Activated CD8-positive, alpha-beta T cell treated with anti-CD3 and anti-CD28 coated beads for 36 hours (primary cell): Measurements from ENCODE around the gene GABBR2. TPM values are rescaled to one million over a fixed set of nuclear protein-coding genes. Genes with fewer than 3 reads are reported as not detected.

Source experiments
- ATAC-seq: fragments of 200-7000 bp; cut with Tn5 transposase; one replicate; pipeline ENCODE4 v1.10.0; 2021; ENCODE audit warnings: mild to moderate bottlenecking, moderate library complexity
- CTCF ChIA-PET: fragments of 350-600 bp; sonication (Branson Sonifier 250); formaldehyde crosslinking; loops from one replicate; lab custom pipeline; 2021; ENCODE audit warnings: antibody characterized with exemption; lab: Charles Lee
- POLR2A ChIA-PET: fragments of 350-600 bp; sonication (Branson Sonifier 250); formaldehyde crosslinking; loops from one replicate; lab custom pipeline; 2021; ENCODE audit warnings: antibody characterized with exemption; lab: Charles Lee
- DNase-seq: peaks from one replicate; pipeline ENCODE4 v3.0.0-alpha.2; 2020
- H3K27ac Mint-ChIP-seq: one replicate; pipeline ENCODE4 v1.8.0; 2021; ENCODE audit warnings: mild to moderate bottlenecking, mixed read lengths
- H3K27me3 Mint-ChIP-seq: one replicate; pipeline ENCODE4 v1.8.0; 2021; ENCODE audit warnings: mixed read lengths
- H3K36me3 Mint-ChIP-seq: one replicate; pipeline ENCODE4 v1.8.0; 2021; ENCODE audit warnings: low read depth, mixed read lengths
- H3K4me1 Mint-ChIP-seq: one replicate; pipeline ENCODE4 v1.8.0; 2021; ENCODE audit warnings: low read depth, mixed read lengths
- H3K4me3 Mint-ChIP-seq: one replicate; pipeline ENCODE4 v1.8.0; 2021; ENCODE audit warnings: mild to moderate bottlenecking, moderate library complexity, mixed read lengths
- H3K9me3 Mint-ChIP-seq: one replicate; pipeline ENCODE4 v1.8.0; 2021; ENCODE audit warnings: mixed read lengths
- CTCF ChIP-seq: fragments of 200-600 bp; IDR thresholded peaks from one replicate; pipeline ENCODE4 v1.8.0; 2022; ENCODE audit warnings: antibody characterized with exemption, mild to moderate bottlenecking
- intact Hi-C: fragments of 100-400 bp; cut with micrococcal nuclease; formaldehyde crosslinking; loops from one replicate; pipeline ENCODE4 v1.10.0; 2022
- total RNA-seq, 2 experiments: library from RNA; stranded (reverse); gene quantifications; one replicate each; pipeline ENCODE4 v1.2.3, GENCODE V29; 2021

GABBR2 gene
- total RNA-seq, 2 experiments from 2014 or later: not detected

DNA sequence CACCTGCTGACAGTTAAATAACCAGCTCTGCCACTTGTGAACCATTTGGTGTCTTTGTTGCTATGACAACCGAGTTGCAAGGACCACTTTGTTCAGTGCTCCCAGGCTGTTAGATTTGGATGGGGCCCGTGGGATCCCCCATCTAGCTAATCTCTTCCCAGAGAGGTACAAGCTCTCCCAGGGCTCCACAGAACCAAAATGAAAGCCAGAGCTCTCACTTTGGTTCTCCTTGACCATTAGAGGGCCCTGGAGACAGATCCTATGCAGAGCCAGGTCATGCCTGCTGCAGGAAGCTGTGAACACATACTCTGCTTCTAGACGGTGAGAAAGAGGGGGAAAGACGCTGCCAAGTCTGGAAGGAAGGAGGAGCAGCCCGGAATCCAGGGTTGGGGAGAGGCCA is 224.6 kb downstream of the GABBR2 start:
- H3K4me3 Mint-ChIP-seq: no peak overlapping the region
- ATAC-seq: no peak

DNA sequence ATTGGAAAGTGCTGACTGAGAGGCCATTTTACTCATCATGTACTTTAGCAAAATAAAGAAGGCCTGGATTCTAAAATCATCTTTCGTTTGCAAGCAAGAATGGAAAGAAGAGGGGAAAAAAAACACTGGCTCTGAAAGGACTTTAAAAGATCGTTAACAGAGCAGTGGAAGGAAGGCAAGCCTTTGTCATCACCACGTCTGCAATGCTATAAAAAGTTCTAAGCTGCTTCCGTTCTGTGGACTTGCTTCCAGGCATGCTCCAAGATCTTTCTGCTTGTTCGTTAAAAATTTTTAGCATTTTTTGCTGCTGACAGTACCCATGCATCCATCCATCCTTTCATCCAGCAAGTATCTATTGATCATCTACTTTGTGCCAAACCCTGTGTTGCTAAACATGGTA is 226.5 kb downstream of the GABBR2 start:
- ChIA-PET CTCF (interaction anchor here (1.4 kb wide), 1 partner anchor 9 kb away, joined by 3 read pairs; no protein-coding TSS in a partner anchor), POLR2A (no interaction called here)
- intact Hi-C loops: no loop called here
- Mint-ChIP-seq H3K4me3 (no peak overlapping the region), H3K9me3 (no peaks in the 10 kb centered on the region), H3K27me3 (peaks cover 15% of the 10 kb centered on the region), H3K4me1 (no peaks in the 10 kb centered on the region), H3K27ac (no peak overlapping the region), H3K36me3 (no peaks in the 10 kb centered on the region)
- no peak for DNase-seq
- ATAC-seq: no peak
- TF ChIP-seq CTCF: no peak

More for the DNA sequence above, 224.6 kb downstream of the GABBR2 start:
- H3K4me1 Mint-ChIP-seq: no peaks in the 10 kb centered on the region
- POLR2A ChIA-PET: no interaction called here
- DNase-seq: no peak
- peaks cover 15% of the 10 kb centered on the region for H3K27me3 Mint-ChIP-seq
- H3K36me3 Mint-ChIP-seq: no peaks in the 10 kb centered on the region
- TF ChIP-seq CTCF: no peak
- no peaks in the 10 kb centered on the region for H3K9me3 Mint-ChIP-seq
- intact Hi-C loops: no loop called here
- CTCF ChIA-PET: no interaction called here
- no peak overlapping the region for H3K27ac Mint-ChIP-seq

DNA sequence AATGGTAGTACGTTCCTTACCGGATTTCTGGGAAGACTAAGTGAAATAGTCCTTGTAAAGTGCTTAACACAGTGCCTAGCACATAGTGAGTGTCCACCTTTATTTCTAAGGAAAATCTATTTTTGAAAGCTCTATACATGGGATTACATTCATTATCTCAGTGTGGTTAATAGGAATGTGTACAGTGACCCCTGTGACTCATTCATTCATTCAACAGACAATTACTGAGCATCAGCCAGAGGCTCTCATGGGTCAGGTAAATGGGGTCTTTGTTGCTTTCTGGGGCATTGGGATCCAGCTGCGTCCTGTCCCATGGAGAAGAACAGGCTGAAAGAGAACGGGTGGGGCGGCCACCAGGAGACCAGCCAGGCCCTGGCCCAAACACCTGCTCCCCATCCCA is 227.1 kb downstream of the GABBR2 start:
- POLR2A ChIA-PET: no interaction called here
- intact Hi-C loops: no loop called here
- ATAC-seq (no peak), DNase-seq (no peak)
- H3K36me3 Mint-ChIP-seq: no peaks in the 10 kb centered on the region
- H3K9me3 Mint-ChIP-seq: no peaks in the 10 kb centered on the region
- no peaks in the 10 kb centered on the region for H3K4me1 Mint-ChIP-seq
- no peak for TF ChIP-seq CTCF
- CTCF ChIA-PET: no interaction called here
- no peak overlapping the region for H3K4me3 Mint-ChIP-seq
- peaks cover 15% of the 10 kb centered on the region for H3K27me3 Mint-ChIP-seq
- no peak overlapping the region for H3K27ac Mint-ChIP-seq

- Mint-ChIP-seq H3K9me3 (no peaks in the 10 kb centered on the region), H3K4me3 (no peak overlapping the region), H3K27me3 (peaks cover 16% of the 10 kb centered on the region), H3K27ac (no peak overlapping the region), H3K4me1 (no peaks in the 10 kb centered on the region), H3K36me3 (no peaks in the 10 kb centered on the region)
- intact Hi-C loops: loop anchor here (5.0 kb wide), 1 partner anchor 53 kb away; no protein-coding TSS in a partner anchor
- ATAC-seq (no peak), DNase-seq (no peak)
- no peak for TF ChIP-seq CTCF
- POLR2A ChIA-PET: interaction anchor here (1.0 kb wide), 1 partner anchor 37 kb away, joined by 3 read pairs; no protein-coding TSS in a partner anchor
- CTCF ChIA-PET: interaction anchor here (1.0 kb wide), 1 partner anchor 57 kb away, joined by 3 read pairs; no protein-coding TSS in a partner anchor
These were observed 228.5 kb downstream of the GABBR2 start for GRCh38 chr9:98479967-98480847.

DNA sequence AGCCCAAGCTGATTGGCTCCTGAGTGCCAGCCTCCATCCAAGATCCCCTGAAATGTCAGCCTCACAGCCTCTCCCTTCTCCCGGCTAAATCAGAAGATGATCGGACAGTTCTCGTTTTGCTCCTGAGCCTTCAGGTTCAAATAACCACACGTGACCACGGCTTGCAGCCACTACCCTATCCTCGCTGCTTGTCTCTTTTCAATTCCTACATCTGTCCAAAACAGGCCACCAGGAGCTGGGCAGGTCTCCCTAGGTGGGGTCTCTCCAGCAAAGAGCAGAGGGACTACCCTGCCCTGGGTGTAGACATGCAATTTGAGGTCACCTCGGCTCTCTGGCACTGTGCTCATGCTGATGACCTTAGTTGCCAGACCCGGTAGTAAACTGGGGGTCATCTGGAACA is 229.3 kb downstream of the GABBR2 start:
- ATAC-seq: no peak
- DNase-seq: no peak
- Mint-ChIP-seq H3K4me3 (no peak overlapping the region), H3K27ac (no peak overlapping the region), H3K36me3 (no peaks in the 10 kb centered on the region), H3K9me3 (no peaks in the 10 kb centered on the region), H3K27me3 (peaks cover 17% of the 10 kb centered on the region), H3K4me1 (no peaks in the 10 kb centered on the region)
- POLR2A ChIA-PET: interaction anchor here (1.0 kb wide), 1 partner anchor 36 kb away, joined by 3 read pairs; no protein-coding TSS in a partner anchor
- no peak for TF ChIP-seq CTCF
- intact Hi-C loops: loop anchor here (5.0 kb wide), 1 partner anchor 52 kb away; no protein-coding TSS in a partner anchor
- CTCF ChIA-PET: interaction anchor here (1.0 kb wide), 1 partner anchor 57 kb away, joined by 3 read pairs; no protein-coding TSS in a partner anchor
